Measurements from ENCODE around the gene ZNF536. TPM values are rescaled to one million over a fixed set of nuclear protein-coding genes. Genes with fewer than 3 reads are reported as not detected.

Gene ZNF536
- total RNA-seq, 2 donors from 2014 or later: 0.41 to 1.5 TPM

DNA sequence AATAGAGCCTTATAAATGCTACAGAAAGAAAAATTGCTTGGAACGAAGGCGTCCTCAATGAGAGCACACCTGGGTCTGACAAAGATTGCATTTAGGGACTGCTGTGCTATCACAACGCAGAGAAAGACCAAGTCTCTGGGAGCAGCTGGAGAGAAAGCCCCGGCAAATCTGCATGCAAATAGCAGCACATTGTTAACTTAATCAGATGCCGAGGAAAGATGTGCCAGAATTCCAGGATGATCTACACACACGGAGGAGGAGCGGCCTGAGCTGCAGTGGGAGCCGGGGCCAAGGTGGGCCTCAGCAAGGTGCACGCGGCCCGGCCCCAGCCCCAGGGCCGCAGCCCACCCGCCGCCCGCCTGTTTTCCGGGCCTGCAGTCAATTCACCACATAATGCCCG is 1.4 kb downstream of the ZNF536 start:
- no peak for DNase-seq (ENCODE audit: low spot score)
- Histone ChIP-seq H3K4me3 (no peak overlapping the region), H3K27me3 (replicated peaks; ENCODE audit: insufficient read depth) (no peaks in the 10 kb centered on the region)

GRCh38 chr19:30374539-30374864 is 2.3 kb downstream of the ZNF536 start:
- no peaks in the 10 kb centered on the region for H3K27me3 ChIP-seq (replicated peaks; ENCODE audit: insufficient read depth)
- no peak for DNase-seq (ENCODE audit: low spot score)

More for the DNA sequence above, 1.4 kb downstream of the ZNF536 start:
- H3K27ac ChIP-seq: no peak overlapping the region
- H3K9me3 ChIP-seq: no peaks in the 10 kb centered on the region
- no peak for TF ChIP-seq CTCF (IDR thresholded peaks at IDR 0.05)
- no peaks in the 10 kb centered on the region for H3K36me3 ChIP-seq
- no peaks in the 10 kb centered on the region for H3K4me1 ChIP-seq (ENCODE audit: control insufficient read depth in 1 of 2, low read depth in 2 of 2)
- no peak for ATAC-seq (ENCODE audit: insufficient number of reproducible peaks, low FRiP score, low read depth)

DNA sequence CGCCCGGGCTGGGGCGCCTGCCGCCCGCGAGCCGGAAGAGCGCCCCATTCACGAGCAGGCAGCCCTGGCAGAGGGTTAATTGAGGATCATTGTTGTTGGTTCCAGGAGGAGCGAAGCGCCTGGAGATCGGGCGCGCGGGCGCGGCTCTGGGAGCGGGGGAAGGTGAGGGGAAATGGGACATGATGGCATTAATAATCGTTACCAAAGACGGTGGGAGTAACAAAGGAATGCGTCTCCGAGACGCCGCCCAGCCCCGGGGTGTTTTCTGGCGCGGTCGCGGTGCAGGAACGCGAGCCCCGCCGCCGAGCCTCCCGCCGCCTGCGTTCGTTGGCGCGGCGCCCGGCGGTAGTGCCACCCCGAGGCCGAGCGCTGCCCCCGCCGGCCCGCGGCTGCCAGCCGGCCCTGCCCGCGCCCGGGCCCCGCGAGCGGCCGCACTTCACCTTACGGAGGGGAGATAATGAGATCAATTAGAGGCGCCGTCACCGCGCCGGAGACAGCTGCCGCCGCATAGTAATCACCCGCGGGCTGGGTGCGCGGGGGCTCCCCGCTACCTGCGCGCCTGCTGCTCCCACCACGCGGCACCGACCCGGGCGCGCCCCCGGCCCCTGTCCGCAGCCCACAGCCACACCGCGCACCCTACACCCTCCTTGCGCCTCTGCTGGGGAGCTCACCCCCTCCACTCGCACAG is 2.8 kb downstream of the ZNF536 start:
- Histone ChIP-seq H3K27me3 (replicated peaks; ENCODE audit: insufficient read depth) (no peaks in the 10 kb centered on the region), H3K9me3 (no peaks in the 10 kb centered on the region), H3K4me1 (ENCODE audit: control insufficient read depth in 1 of 2, low read depth in 2 of 2) (no peaks in the 10 kb centered on the region), H3K4me3 (no peak overlapping the region), H3K36me3 (no peaks in the 10 kb centered on the region), H3K27ac (no peak overlapping the region)
- no peak for DNase-seq (ENCODE audit: low spot score)
- no peak for ATAC-seq (ENCODE audit: insufficient number of reproducible peaks, low FRiP score, low read depth)
- no peak for TF ChIP-seq CTCF (IDR thresholded peaks at IDR 0.05)

More at GRCh38 chr19:30374539-30374864, 2.3 kb downstream of the ZNF536 start:
- no peaks in the 10 kb centered on the region for H3K9me3 ChIP-seq
- H3K4me3 ChIP-seq: no peak overlapping the region
- no peak for TF ChIP-seq CTCF (IDR thresholded peaks at IDR 0.05)
- no peak overlapping the region for H3K27ac ChIP-seq
- H3K4me1 ChIP-seq (ENCODE audit: control insufficient read depth in 1 of 2, low read depth in 2 of 2): no peaks in the 10 kb centered on the region
- H3K36me3 ChIP-seq: no peaks in the 10 kb centered on the region
- ATAC-seq (ENCODE audit: insufficient number of reproducible peaks, low FRiP score, low read depth): no peak

DNA sequence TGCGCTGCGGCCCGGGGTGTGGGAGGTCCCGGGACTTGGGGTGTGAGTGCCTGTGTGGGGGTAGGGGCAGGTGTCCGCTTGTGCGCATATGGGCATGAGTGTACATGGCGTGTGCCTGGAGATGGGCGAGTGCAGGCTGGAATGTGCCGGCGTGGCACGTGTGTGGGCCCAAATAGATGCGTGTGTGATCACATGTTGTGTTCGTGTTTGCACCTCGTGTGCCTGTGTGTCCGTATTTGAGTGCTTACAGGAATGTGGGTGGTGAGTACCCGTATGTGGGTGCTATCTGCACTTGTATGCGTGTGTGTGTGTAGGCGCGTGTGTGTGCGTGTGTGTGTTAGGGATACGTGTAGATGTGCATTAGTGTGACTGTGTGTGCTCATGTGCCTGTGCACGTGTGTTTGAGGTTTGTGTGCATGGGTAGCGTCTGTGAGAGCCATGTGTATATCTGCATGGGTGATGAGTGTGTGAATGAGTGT is 3.4 kb downstream of the ZNF536 start:
- Histone ChIP-seq H3K36me3 (no peaks in the 10 kb centered on the region), H3K9me3 (no peaks in the 10 kb centered on the region), H3K4me3 (no peak overlapping the region), H3K4me1 (ENCODE audit: control insufficient read depth in 1 of 2, low read depth in 2 of 2) (no peaks in the 10 kb centered on the region), H3K27me3 (replicated peaks; ENCODE audit: insufficient read depth) (no peaks in the 10 kb centered on the region), H3K27ac (no peak overlapping the region)
- TF ChIP-seq CTCF (IDR thresholded peaks at IDR 0.05): no peak
- ATAC-seq (ENCODE audit: insufficient number of reproducible peaks, low FRiP score, low read depth): no peak
- DNase-seq (ENCODE audit: low spot score): no peak

GRCh38 chr19:30376272-30376671 is 4.1 kb downstream of the ZNF536 start:
- H3K36me3 ChIP-seq: no peaks in the 10 kb centered on the region
- no peak overlapping the region for H3K4me3 ChIP-seq
- no peak for DNase-seq (ENCODE audit: low spot score)
- no peaks in the 10 kb centered on the region for H3K4me1 ChIP-seq (ENCODE audit: control insufficient read depth in 1 of 2, low read depth in 2 of 2)
- no peak overlapping the region for H3K27ac ChIP-seq
- ATAC-seq (ENCODE audit: insufficient number of reproducible peaks, low FRiP score, low read depth): no peak
- no peak for TF ChIP-seq CTCF (IDR thresholded peaks at IDR 0.05)
- no peaks in the 10 kb centered on the region for H3K9me3 ChIP-seq
- no peaks in the 10 kb centered on the region for H3K27me3 ChIP-seq (replicated peaks; ENCODE audit: insufficient read depth)

All from thoracic aorta (tissue), 2 donors.